HG03460 (cell line): ENCODE measurements around the gene OTOF.

Experiments used
- ATAC-seq: cut with Tn5 transposase; IDR thresholded peaks from one replicate; pipeline ENCODE4 v1.9.1; 2021; ENCODE audit not compliant: unreplicated experiment

OTOF gene

DNA sequence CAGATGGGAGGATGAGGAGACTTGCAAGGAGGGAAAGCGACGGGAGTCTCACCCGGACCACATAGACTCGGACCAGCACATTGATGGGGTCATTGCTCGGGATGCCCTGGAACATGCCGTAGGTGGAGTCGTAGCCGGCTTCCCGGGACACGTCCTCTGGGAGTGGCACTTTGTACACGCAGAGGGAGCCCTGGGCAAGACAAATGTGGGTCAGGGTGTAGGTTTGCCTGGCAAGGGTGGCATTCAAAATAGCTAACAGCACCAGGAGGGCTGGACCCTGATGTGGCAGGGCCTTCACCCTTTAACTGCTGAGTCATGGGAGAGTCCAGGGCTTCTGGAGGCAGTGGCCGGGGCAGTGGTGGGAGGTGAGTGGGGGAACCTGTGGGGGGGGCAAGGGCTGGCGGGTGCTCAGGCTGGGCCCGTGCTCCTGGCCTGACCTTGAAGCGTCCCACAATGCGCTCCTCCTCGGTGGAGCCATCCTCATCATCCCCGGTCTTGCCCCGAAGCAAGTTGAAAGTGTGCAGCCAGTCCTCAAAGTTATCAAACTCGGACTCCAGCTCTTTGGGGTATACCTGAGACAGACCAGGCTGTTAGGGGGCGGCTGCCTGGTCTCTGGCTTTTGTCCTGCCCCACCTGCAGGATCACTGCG is 11.1 kb downstream of the OTOF start:
- no peak for ATAC-seq

DNA sequence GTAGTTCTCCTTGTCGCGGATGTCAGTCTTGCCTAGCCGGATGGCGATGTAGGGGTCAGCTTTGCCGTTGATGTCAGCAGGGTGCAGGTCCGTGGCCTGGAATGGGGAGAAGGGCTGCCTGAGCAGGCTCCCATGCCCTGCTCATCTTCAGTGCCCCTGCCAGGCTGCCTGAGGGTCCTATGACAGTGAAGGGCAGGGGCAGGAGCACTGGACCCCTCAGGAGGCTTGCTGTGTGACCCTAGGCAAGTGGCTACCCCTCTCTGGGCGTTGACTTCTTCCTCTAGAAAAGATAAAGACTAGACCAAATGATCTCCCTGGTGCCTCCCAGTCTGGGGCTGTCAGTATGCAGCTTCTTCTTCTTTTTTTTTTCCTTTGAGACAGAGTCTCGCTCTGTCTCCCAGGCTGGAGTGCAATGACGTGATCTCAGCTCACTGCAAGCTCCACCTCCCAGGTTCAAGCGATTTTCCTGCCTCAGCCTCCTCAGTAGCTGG is 11.9 kb downstream of the OTOF start:
- ATAC-seq = no peak

DNA sequence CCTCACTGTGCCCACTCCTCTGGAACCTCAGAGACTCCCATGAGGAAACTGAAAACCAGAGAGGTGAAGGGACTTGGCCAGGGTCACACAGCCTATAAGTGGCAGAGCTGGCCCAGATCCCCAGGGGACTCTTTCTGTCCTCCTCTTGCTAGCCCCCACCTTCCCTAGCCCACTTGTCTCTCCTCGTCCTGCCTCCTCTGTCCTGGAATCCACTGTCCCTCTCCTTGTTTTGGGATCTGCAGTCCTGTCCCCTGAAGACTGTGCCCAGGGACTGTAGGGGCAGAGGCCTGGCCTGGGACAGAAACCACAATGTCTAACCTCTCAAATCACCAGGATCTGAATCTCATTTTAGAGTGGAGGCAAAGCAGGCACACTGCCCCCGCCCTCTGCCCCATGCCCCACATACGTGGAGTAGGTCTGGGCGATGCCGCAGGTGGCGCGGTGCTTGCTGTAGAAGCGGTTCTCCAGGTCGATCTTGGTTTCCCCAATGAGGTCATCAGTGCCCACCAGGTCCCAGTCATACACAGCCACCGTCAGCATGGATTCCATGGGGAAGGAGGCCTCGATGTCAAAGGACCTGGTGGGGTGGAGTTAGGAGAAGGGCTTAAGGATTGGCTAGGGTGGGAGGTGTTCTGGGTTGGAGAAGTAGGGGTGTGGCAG is 12.5 kb downstream of the OTOF start:
- ATAC-seq = no peak

DNA sequence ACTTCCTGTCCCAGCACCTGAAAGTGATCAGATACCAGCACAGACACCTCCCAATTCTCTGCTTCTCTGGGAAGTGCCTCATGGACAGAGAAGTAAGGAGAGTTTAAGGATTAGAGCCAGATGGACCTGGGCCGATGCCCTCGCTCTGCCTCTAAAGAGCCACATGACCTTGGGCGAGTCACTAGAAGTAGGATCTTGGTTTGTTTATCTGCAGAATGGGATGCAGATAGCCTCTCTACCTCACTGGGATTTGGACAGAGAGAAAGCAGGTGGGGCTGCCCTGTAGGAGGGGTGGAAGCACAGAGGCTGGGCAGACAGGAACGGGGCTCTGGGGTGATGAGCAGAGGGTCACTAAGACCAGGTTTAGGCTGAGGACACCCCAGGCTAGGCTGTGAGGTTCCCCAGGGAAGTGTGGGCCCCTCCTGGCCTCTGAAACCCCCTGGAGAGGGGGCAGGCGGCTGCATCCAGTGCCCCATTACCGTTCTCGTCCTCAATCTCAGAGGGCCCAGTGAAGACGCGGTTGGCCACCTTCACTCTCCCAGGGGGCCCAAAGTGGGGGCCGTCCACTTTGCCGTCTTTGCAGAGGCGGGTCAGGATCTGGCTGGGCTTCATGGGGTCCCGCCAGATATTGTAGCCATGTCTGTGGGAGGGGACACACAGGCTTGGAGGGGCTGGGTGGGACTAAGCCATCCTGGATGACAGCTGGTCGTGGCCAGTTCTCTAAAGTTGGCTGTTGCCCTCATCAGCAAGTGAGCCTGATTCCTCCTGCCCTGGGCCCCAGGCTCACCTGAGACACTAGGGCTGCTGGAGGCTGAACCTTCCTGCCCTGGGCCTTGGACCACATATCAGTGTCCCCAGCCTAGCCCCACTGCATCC is 13.3 kb downstream of the OTOF start:
- ATAC-seq = no peak

DNA sequence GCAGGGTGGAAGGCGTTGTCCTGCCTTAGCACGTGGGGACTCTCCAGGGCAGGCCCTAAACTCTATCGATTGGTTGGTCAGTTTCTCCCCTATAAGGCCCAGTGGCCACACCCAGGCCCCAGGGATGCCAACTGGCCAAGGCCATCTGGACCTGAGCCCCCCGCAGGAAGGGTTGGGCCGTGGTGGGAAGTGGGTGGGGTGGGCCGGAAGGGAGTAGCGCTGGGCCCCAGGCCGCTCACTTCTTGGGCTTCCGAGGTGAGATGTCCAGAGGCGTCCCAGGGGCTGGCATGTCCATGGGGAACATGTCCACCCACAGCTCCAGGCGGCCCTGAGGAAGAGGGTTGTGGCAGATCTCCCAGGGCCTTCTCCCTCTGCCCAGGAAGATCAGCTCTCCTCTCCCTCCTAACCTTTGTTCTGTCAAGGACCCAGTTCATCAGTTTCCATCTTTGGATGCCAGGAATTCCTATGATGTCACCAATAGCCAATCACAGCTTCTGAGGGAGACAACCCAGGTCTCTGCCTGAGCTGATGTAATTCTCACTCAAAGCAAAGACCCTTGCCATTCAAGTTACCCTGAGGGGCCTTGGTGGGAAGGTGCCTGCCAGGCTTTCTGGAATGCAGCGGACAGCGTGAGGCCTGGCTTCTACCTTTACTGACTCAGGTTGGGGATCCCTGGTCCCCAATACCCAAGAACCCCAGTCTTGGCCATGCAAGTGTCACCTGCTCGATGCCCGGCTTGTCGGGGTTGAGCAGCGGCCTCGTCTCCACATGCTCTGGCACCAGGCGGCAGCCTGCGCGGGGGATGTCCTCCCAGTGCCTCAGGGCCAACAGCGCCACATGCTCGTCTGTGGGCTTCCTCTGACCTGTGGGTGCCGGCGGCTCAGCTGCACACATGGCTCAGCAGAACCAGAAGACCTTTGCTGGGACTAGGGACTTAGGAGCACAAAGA is 14.4 kb downstream of the OTOF start:
- ATAC-seq = no peak

DNA sequence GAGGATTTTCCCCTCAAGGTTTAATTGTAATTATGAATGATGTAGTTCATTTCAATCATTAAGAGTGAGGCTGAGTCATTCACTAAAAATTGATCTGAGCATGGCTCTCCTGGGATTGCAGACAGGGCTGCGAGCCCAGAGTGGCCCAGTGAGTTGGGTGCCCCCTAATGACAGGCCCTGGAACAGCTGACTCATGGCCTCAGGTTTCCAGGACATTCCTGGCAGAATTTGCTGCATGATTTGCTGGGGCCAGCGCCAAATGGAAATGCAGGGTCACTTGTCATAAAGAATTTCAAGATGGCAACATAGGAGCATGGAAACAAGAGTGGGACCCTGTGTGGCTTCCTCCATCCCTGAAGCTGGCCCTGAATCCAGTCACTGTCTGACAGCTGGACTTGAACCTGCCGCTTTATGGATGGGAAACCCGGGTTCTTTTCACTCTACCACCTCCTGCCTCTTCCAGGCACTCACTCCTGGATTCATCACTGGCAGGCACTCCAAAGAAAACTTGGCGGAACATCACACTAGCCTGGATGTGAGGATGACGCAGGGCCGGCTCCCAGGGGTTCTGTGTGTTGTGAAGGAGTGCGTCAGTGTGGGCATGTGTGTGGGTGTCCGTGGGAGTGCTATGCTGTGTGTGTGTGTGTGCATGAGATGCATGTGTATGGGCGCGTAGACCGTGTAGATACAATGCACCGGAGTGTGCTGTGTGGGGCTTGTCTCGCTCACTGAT is 15.2 kb downstream of the OTOF start:
- no peak for ATAC-seq

DNA sequence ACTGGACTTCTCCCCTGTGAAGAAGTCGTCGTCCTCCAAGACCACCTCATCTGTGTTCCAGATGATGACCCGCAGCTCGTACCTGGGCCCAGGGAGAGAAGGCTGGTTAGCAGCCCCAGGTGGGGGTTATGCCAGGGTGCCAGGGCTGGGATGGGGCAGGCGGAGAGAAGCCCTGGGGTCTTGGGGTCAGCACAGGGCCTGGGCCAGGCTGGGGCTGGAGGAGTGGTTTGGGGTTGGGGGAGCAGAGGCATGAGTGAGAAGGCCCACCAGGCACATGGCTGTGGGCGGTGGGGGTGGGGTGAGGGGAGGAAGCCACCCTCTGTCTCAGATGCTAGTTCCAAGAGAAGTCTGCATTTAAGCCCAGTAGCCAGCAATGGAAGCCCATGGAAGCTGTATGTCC is 15.8 kb downstream of the OTOF start:
- no peak for ATAC-seq

DNA sequence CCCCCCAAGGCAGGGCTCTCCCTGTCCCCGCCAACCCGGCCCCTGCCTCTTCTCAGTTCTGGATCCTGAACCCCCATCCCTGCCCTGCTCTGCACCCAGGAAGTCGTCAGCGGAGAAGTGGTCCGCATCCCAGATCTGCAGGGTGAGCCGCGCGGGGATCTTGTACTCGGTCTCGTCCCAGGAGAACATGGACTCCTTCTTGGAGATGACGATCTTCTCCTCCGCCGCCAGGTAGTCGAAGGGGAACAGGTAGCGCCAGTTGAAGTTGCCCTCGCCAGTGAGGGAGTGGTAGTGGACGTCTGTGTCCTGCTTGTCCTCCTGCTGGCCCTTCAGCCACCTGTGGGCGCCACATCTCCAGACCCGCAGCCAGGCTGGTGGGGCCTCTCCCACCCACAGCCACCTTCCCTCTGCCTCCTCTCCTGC is 16.3 kb downstream of the OTOF start:
- ATAC-seq = no peak

DNA sequence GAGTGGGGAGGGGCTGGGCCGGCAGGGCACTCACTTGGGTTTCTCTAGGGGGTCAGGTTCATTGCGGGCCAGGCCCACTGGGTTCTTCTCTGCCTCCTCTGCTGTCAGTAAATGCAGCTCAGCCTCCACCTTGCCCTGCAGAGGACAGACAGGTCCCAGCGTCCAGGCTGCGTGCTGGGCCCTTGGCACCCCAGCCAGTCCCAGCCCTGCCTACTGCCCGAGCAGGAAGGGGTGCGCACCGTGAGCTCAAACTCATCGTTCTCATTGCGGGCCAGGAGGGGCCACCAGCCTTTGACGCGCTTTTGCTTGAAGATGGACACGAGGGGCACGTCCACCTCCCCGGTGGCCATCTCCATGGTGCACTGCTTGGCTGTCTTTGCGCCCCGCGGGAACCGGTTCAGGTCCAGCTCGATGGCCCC is 17.3 kb downstream of the OTOF start:
- ATAC-seq = no peak

DNA sequence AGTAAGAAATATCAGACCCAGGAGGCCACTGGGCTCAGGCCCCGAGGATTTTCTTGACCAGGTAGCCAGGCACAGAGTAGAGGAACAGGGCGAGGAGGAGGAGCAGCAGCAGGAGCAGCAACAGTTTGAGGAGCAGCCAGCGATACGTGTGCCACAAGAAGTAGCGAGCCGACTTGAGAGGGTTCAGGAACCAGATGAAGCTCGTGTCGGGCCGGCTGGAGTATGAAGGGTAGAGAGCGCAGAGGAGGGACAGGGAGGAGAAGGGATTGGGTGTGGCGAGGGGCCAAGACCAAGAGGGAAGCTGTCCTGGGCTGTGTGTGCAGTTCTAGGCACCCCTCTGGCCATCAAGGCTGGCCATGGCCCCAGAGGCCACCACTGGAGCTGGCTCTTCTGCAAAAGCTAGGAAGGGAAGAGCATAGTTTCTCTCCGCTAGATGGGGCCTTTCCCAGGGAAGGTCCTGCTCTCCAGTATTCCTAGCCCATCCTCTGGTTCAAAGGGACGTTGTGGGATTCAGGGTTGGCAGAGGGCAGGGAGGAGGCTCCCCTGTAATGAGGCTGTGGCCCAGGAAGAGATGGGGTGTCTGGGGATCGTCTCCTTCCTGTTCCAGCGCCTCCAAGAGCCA is 17.8 kb downstream of the OTOF start:
- ATAC-seq = no peak

DNA sequence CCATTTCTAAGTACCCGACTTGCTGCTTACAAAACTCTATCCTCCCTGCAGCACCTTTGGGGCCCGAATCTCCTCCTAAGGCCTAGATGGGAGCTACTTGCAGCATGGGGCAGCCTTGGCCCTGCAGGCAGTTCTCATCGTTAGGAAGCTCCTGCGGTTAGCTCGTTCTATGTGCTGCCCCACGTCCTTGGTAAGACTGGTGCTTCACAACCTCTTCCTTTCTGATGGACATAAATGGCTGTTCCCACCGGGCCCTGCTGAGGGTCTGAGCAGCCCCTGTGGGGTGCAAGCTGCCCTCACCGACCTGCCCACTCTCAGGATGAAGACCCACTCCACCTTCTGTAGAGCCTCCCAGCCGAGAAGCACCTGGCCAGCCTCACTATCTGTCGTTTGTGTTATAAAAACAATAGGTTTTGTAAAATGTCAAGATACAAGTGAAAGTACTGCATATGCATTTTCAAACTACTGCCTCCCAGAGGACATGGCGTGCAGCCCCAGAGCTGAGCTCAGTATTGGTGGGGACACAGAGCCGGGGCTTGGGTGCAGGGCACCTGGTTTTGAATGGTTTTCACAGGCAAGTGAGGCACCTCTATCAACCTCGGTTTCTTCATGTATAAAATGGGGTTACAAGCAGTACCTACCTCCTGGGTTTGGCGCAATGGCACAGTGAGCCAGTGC is 19.4 kb downstream of the OTOF start:
- no peak for ATAC-seq

DNA sequence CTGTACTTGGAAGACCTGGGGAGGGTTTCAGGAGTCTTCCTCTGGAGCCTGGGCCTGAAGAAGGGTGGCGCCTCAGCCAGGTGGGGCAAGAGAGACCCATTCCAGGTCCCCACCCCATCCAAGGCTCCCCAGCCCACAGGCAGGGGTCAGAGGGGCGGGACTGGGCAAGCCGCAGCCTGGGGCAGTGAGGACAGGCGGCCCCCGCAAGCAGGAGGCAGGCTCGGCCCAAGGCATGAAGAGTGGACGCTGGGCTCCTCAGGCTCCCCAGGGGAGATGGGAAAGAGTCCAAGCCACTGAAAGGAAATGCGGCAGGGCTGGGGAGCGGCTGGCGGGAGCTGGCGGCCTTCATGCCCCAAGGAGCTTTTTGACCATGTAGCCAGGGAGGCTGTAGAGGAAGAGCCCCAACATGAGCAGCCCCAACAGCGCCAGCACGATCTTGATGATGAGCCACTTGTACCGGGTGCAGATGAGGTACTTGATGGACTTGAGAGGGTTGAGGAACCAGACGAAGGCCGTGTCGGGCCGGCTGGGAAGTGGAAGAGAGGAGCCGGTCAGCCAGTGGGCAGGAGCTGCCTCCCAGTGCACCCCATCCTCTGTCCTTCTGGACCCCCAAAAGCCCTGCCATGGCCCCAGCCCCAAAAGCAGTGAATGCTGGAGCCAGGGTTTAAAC is 20.1 kb downstream of the OTOF start:
- ATAC-seq = no peak

DNA sequence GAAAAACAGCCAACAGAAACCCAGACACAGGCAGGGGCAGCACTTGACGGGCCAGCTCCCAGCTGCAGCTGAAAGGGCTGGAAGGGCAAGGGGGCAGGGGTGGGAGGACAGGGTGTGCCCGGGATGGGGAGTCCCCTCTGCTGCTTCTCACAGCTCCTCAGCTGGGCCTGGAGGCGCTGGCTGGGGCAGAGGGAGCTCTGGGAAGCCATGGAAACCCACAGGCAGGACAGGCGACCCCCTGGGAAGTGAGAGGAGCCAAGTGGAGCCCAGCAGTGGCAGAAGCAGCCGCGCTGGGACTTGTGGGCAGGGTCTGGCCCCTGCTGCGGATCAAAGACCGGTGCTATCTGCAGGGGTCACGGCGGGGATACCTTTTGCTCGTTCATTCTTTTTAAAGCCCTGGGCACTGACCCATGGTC is 20.7 kb downstream of the OTOF start:
- no peak for ATAC-seq

DNA sequence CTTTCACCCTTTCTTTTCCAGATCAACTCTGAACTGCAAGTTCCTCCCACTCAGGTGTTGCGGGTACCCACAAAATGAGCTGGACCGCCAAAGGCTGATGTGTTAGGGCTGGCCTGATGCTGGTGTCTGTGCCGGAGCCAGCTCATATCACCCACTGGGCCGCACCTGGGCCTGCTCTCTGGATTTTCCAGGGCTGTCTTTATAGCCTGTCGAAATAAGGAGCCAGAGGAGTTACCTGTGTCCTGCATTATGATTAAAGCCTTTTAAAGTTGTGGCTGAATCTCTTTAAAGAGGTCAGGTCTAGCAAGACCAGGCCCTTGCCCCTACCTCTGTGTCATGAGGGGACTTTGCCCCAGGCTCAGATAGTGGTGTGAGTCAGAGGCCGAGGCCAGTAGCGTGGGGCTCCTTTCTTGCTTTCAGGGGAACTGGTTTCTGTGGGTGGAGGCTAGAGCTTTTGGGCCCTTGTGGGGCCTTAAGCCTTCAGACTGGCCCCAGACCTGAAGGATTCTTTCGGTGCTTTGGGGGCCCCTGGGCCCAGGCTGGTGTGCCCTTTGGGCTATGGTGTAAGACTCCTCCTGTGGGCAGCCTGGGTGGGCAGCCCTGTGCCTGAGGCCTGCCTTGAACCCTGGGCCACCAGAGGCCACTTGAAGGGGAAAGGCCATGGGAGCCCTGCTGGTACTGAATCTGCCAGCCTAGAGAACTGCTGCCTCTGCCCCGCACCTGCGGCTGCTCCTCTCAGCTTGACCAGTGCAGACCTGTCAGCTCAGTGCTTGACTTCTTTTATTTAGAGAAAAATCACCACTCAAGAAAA is 21.3 kb downstream of the OTOF start:
- no peak for ATAC-seq

DNA sequence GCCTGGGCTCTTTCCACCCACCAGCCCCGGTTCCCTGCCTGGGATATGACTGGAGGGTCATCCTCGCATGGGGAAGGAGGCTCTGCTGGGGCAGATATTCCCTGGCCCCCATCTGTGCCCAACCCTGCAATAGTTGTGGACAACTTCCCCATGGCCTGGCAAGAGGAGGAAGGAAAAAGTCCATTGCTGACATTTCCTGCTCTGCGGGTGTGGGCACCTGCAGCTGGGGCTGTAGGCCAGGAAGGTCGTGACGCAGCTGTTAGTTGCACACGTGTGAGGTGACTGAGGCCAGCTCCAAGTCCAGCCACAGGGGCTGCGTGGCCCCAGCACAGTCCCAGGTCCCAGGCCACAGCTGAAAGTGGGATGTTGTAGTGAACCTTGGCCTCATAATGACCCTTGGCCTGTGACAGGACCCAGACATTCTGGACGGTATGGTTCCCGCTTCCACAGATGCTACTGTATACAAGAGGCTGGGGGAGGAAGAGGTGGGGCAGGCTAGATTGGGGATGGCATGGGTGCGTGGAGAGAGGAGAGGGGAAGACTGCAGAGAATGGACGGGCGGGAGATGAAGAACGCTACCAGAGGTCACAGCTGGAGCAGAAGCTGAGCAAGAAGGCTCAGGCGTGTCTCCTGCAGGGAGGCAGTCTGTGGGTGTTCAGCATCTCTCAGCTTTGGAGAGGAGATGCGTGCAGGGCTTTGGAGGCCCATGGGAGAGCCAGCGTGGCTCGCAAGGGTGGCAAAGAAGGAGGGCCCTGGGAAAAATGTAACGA is 22.1 kb downstream of the OTOF start:
- no peak for ATAC-seq

DNA sequence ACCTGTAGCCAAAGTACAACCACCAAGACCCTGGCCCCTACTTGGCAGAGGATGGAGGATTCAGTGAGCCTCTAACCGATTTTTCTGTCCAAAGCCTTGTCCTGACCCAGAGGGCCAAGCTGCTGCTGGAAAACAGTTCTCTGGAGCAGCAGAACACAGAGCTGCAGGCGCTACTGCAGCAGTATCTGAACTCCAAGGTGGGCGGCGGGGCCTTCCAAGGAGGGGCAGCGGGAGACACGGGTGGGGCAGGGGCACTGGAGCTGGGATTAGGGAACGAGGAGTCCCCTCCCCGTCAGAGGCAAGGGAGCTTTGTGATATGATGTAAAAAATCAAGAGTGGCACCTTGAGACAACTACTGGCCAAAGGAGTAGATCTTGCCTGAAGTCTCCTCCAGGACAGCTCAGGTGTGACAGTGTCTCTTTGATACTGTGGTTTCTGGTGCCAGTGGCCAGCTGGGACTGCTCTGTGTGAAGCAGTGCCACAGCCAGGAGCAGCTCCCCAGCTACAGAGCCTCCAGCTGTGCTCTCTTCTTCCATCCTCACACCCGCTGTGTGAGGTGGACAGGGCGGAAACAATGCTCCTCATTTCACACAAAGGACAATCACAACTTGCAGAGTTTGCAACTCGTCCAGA is 22.8 kb downstream of the OTOF start:
- ATAC-seq = no peak
